Lower lobe of right lung (tissue), 2 donors: ENCODE data around the gene CPEB1. TPM values are rescaled to one million over a fixed set of nuclear protein-coding genes. Genes with fewer than 3 reads are reported as not detected.

Source experiments
- ATAC-seq, 2 donors: fragments of 200-7000 bp; cut with Tn5 transposase; one replicate each; pipeline ENCODE4 v1.9.1; 2020 to 2022; ENCODE audit warnings: mild to moderate bottlenecking in 2 of 2, moderate library complexity in 2 of 2
- DNase-seq: peaks from one replicate; pipeline ENCODE4 v3.0.0-alpha.2; 2020
- H3K27ac ChIP-seq: fragments of 200-600 bp; one replicate; pipeline ENCODE4 v1.8.0; 2022
- H3K27me3 ChIP-seq: fragments of 200-600 bp; one replicate; pipeline ENCODE4 v1.8.0; 2022; ENCODE audit warnings: low read depth
- H3K36me3 ChIP-seq: fragments of 200-600 bp; one replicate; pipeline ENCODE4 v1.8.0; 2022; ENCODE audit warnings: mild to moderate bottlenecking
- H3K4me1 ChIP-seq: fragments of 200-600 bp; one replicate; pipeline ENCODE4 v1.8.0; 2022
- H3K4me3 ChIP-seq: fragments of 200-600 bp; one replicate; pipeline ENCODE4 v1.8.0; 2022; ENCODE audit warnings: mild to moderate bottlenecking
- H3K9me3 ChIP-seq: fragments of 200-600 bp; one replicate; pipeline ENCODE4 v1.8.0; 2022
- CTCF ChIP-seq: fragments of 200-600 bp; IDR thresholded peaks from one replicate; pipeline ENCODE4 v1.8.0; 2022; ENCODE audit warnings: antibody characterized with exemption, mild to moderate bottlenecking
- intact Hi-C: fragments of 100-400 bp; cut with DNase I; formaldehyde crosslinking; loops from one replicate; pipeline ENCODE4 v1.11.0; 2022
- total RNA-seq: library from RNA; stranded (reverse); fragmentation: NEBNext Ultra II Directional; extraction: Animal tissue kit (Norgen Biotek cat#: 25700); gene quantifications from one replicate; pipeline ENCODE4 v1.2.1, GENCODE V29; 2021
- donor health status: DM: no; HTN: yes; CAD: no; lungs with severe emphysema.

CPEB1 gene
- total RNA-seq, 1 donor from 2014 or later: 2.7 TPM

DNA sequence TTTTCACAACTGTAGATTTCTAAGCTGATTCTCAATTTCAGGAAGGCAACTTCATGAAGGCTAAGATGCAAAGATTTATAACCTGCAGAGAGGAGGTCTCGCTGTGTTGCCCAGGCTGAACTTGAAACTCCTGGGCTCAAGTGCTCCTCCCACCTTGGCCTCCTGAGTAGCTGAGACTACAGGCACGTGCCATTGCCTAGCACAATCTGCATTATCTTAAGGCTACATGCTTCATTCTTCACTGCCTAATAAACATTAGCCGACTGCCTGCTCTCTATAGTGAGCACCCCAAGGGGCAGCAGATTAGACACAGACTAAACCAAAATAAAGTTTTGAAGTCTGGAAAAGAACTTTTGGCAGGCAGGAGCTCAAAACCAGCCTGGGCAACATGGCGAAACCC is 17.1 kb downstream of the CPEB1 start:
- H3K36me3 ChIP-seq: no peaks in the 10 kb centered on the region
- DNase-seq (no peak), ATAC-seq (no peak)
- no peak overlapping the region for H3K4me3 ChIP-seq
- no peaks in the 10 kb centered on the region for H3K27me3 ChIP-seq
- H3K27ac ChIP-seq: no peak overlapping the region
- no peak for TF ChIP-seq CTCF
- H3K9me3 ChIP-seq: no peaks in the 10 kb centered on the region
- H3K4me1 ChIP-seq: no peaks in the 10 kb centered on the region
- intact Hi-C loops: no loop called here

DNA sequence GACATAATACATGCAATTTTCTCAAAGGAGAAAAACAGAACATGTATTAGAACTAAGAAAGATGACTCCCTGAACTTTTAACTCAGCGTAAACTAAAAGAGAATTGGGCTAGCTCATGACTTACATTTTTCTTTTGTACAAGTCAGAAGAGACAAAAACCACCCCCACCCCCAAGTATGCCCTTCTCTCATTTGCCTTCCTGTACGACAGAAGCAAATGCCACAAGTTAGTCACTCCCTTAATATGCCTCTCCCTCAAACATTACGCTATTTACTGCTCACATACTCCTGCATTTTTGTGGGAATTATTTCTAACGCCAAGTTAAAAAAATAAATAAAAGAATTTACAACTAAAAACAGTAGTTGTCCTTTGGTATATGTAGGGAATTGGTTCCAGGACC is 22.0 kb downstream of the CPEB1 start:
- Histone ChIP-seq H3K9me3 (no peaks in the 10 kb centered on the region), H3K4me3 (no peak overlapping the region), H3K27ac (no peak overlapping the region), H3K27me3 (no peaks in the 10 kb centered on the region), H3K4me1 (no peaks in the 10 kb centered on the region), H3K36me3 (no peaks in the 10 kb centered on the region)
- DNase-seq (no peak), ATAC-seq (no peak)
- intact Hi-C loops: no loop called here
- no peak for TF ChIP-seq CTCF

DNA sequence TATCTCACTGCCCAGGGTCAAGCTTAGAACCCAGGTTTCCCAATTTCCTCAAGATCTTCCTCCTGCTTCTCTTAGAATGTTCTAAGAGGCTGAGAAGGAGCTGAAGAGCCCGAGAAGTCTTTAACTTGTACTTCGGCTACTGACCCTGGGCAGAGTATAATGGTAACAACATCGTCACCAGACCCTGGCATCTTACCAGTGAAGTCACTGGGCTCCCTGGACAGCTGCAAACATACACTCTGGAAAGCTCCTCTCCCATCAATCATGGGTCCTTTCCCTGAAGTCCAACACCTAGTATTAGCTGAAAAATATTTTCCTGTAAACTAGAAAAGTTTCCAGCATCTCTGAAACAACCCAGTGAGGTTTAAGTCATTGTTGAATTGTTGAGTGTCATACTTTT is 22.7 kb downstream of the CPEB1 start:
- DNase-seq (no peak), ATAC-seq (no peak)
- H3K27ac ChIP-seq: no peak overlapping the region
- intact Hi-C loops: no loop called here
- H3K9me3 ChIP-seq: no peaks in the 10 kb centered on the region
- H3K36me3 ChIP-seq: no peaks in the 10 kb centered on the region
- H3K27me3 ChIP-seq: no peaks in the 10 kb centered on the region
- H3K4me1 ChIP-seq: no peaks in the 10 kb centered on the region
- no peak for TF ChIP-seq CTCF
- no peak overlapping the region for H3K4me3 ChIP-seq

GRCh38 chr15:82624008-82624407 is 23.2 kb downstream of the CPEB1 start:
- Histone ChIP-seq H3K27ac (no peak overlapping the region), H3K36me3 (no peaks in the 10 kb centered on the region), H3K4me3 (no peak overlapping the region), H3K4me1 (no peaks in the 10 kb centered on the region), H3K27me3 (no peaks in the 10 kb centered on the region), H3K9me3 (no peaks in the 10 kb centered on the region)
- intact Hi-C loops: no loop called here
- DNase-seq (no peak), ATAC-seq (no peak)
- TF ChIP-seq CTCF: no peak

GRCh38 chr15:82621970-82622369 is 25.2 kb downstream of the CPEB1 start:
- Histone ChIP-seq H3K4me1 (no peaks in the 10 kb centered on the region), H3K9me3 (no peaks in the 10 kb centered on the region), H3K27ac (no peak overlapping the region), H3K36me3 (no peaks in the 10 kb centered on the region), H3K27me3 (peaks cover 3% of the 10 kb centered on the region), H3K4me3 (no peak overlapping the region)
- TF ChIP-seq CTCF: no peak
- DNase-seq (no peak), ATAC-seq (no peak)
- intact Hi-C loops: no loop called here

DNA sequence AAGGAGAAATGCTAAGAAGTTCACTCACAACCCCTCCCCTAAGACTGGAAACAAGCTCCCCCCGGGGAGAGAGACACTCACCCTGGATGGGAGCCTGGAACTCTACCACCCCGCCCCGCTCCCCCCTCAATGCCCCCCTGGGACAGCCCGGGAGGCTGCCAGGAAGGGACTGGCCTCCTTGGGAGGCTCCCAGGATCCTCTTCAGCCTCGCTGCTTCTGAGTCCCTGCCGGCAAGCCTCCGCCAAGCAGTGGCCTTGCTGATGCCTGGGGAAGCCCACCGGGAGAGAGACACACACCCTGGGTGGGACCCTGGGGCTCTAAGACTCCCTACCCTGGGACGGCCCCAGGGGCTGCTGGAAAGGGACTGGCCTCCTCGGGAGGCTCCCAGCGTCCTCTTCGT is 33.4 kb downstream of the CPEB1 start:
- Histone ChIP-seq H3K9me3 (no peaks in the 10 kb centered on the region), H3K4me3 (no peak overlapping the region), H3K4me1 (no peaks in the 10 kb centered on the region), H3K27me3 (peaks cover 3% of the 10 kb centered on the region), H3K27ac (no peak overlapping the region), H3K36me3 (no peaks in the 10 kb centered on the region)
- TF ChIP-seq CTCF: no peak
- no peak for DNase-seq
- no peak for ATAC-seq
- intact Hi-C loops: no loop called here
